HG03378 (cell line): ENCODE measurements around the gene CLDN7.

Experiments
- ATAC-seq: cut with Tn5 transposase; IDR thresholded peaks from one replicate; pipeline ENCODE4 v1.9.1; 2021; ENCODE audit warnings: mild to moderate bottlenecking, moderate library complexity; ENCODE audit not compliant: unreplicated experiment

The CLDN7 gene

GRCh38 chr17:7238420-7239090, 23.7 kb downstream of the CLDN7 start:
- no peak for ATAC-seq

GRCh38 chr17:7237761-7238419, 24.4 kb downstream of the CLDN7 start:
- ATAC-seq: no peak

- no peak for ATAC-seq
Measured at GRCh38 chr17:7237266-7237760, 25.0 kb downstream of the CLDN7 start.

GRCh38 chr17:7236808-7237207, 25.5 kb downstream of the CLDN7 start:
- ATAC-seq: no peak

- ATAC-seq: no peak
Measured at GRCh38 chr17:7235693-7236665, 26.3 kb downstream of the CLDN7 start.

GRCh38 chr17:7234083-7234951, 28.0 kb downstream of the CLDN7 start, which contains the start of gene DVL2:
Gene DVL2, minus strand, starts transcription at chr17:7234517. Its CDS starts 255 bp downstream, at chr17:7234262.
- ATAC-seq: peak; percentile 54

- ATAC-seq: no peak
Measured at GRCh38 chr17:7233701-7234082, 28.6 kb downstream of the CLDN7 start.

- no peak for ATAC-seq
Measured at GRCh38 chr17:7232114-7232513, 30.2 kb downstream of the CLDN7 start.

GRCh38 chr17:7229504-7229903, 32.8 kb downstream of the CLDN7 start:
- no peak for ATAC-seq

GRCh38 chr17:7228920-7229319, 33.4 kb downstream of the CLDN7 start:
- ATAC-seq: no peak

- no peak for ATAC-seq
Measured at GRCh38 chr17:7226721-7227710, 35.3 kb downstream of the CLDN7 start.

GRCh38 chr17:7225711-7226331, 36.5 kb downstream of the CLDN7 start:
- no peak for ATAC-seq

- no peak for ATAC-seq
Measured at GRCh38 chr17:7224661-7225111, 37.6 kb downstream of the CLDN7 start.

- no peak for ATAC-seq
Measured at GRCh38 chr17:7224110-7224509, 38.2 kb downstream of the CLDN7 start.

GRCh38 chr17:7223375-7223774, 38.9 kb downstream of the CLDN7 start:
- no peak for ATAC-seq

- ATAC-seq: no peak
Measured at GRCh38 chr17:7222972-7223292, 39.3 kb downstream of the CLDN7 start.

- ATAC-seq: no peak
Measured at GRCh38 chr17:7222093-7222971, 39.9 kb downstream of the CLDN7 start.
